GM18507 (cell line): ENCODE data around the gene PTPRN2.
"Not testable (repeated sequence)": the region's sequence is repeated elsewhere in the genome, so short reads cannot be mapped to it uniquely, and the experiment has no call there.

ENCODE experiments used
- DNase-seq: peaks from one replicate; pipeline ENCODE4 v3.0.0; 2011; ENCODE audit warnings: low read depth; ENCODE audit not compliant: insufficient read length; ENCODE audit errors: extremely low spot score
- FAIRE-seq: peaks from 2 replicates; lab custom pipeline; 2011; peaks lifted over from hg19 to GRCh38; lab: Jason Lieb, UNC

The PTPRN2 gene

DNA sequence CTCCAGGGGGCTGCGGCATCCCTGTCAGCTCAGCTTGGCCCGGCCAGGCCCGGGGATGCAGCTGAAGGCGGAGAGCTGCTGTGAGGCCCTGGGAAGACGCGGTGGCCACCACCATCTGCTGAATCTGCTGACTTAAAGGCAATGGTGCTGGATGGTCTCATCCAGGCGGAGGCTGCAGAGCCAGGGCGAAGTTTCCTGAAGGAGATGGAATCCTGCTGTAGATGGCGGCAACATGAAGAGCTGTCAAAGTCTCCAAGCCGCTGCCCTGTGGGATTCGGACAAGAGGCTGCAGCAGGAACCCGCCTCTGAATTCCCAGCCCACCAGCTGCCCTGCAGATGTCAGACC, 200.1 kb downstream of the PTPRN2 start:
- no peak for DNase-seq
- FAIRE-seq, result no peak

DNA sequence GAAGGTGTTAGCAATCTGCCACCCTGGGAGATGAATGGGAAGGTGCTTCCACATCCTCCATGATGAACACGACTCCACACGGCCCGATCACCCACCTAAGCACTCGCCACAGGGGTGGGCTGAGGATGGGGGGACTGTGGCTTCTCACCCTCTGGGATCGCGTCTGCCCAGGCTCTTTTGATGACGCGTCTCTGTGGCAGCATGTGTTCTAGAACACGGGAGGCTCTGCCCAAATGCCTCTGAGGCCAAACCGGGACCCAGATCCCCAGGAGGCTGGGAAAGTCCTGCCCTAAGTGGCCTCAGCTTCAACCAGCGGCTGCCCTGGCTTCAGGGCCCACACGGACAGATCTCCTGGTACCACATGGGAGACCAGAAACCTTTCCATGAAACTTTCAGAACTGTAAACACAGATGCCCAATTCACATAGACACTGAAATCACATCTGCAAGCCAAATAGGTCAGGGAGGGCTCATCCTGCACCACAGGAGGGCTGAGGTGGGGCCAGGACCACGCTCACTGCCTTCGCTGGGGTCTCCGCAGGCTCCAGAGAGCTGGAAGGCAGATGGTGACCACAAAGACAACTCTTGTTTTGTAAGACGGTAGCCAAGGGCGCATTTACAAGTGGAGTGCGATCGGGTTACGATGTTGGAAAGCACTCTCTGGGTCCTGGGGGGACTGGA, 200.6 kb downstream of the PTPRN2 start:
- DNase-seq (no peak), FAIRE-seq (no peak)

DNA sequence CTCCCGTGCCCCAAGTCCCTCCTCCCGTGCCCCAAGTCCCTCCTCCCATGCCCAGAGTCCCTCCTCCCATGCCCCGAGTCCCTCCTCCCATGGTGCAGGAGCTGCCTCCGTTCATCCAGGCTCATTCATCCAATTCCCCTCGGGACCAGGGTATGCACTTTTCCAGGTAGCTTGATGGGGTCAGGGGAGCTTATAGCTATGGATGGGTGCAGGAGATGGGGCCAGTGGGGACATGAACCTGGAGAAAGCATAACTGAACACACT, 201.3 kb downstream of the PTPRN2 start:
- FAIRE-seq, result no peak
- no peak for DNase-seq

DNA sequence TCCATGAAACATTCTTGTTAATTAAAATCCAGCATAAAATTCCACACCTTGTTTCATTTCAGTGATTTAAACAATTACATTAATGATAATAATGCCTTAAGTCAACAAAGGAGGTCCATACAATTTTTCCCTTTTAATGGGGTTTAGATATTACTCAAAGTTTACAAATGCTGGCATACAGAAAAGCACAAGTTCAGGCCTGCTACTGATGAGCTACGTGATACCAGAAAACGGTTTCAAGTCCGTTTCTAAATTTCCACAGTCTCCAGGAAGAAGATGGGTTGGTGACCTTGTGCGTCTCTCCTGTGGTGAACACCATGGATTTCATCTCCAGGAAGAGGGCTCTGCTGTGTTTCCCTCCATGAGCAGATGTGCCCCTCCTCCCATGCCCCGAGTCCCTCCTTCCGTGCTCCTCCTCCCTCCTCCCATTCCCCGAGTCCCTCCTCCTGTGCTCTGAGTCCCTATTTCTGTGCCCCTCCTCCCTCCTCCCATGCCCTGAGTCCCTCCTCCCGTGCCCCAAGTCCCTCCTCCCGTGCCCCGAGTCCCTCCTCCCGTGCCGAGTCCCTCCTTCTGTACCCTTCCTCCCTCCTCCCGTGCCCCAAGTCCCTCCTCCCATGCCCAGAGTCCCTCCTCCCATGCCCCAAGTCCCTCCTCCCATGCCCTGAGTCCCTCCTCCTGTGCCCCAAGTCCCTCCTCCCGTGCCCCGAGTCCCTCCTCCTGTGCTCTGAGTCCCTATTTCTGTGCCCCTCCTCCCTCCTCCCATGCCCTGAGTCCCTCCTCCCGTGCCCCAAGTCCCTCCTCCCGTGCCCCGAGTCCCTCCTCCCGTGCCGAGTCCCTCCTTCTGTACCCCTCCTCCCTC, 201.9 kb downstream of the PTPRN2 start:
- FAIRE-seq, DNase-seq: not testable (repeated sequence)

DNA sequence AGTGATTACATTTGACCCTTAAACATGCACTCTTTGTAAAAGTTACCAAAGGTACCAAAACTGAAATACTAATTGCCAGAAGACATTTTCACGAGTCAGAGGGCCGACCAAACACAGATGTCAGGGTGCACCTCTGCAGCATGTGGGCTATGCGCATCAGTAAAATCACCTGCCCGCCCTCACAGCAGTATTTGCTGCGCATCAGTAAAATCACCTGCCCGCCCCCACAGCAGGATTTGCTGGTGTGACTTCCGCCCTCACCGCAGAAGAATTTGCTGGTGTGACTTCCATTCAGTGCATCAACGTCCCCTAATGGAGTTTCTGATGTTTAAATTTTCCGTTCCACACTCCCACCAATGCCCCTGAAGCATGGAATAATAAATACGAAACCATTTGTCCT, 202.9 kb downstream of the PTPRN2 start:
- DNase-seq, result no peak

DNA sequence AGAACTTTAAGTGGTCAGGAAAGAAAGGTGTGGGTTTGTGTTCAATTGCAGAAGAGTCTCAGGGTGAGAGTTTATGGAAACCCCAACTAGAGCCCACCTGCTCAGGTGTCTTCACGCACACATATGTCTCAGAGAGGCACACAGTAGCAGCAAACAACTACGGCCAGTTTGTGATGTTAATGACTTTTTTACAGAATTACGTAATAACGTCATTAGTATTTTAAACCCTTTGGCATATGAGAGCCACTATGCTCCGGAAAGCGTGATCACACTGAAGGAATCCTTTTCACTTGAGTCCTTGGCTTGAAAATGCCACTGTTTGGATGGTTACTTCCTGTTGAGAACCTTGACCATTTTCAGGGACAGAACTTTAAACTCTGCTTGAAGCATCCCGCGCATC, 204.0 kb downstream of the PTPRN2 start:
- FAIRE-seq (no peak), DNase-seq (no peak)

More for the DNA sequence above, 202.9 kb downstream of the PTPRN2 start:
- FAIRE-seq, result no peak

DNA sequence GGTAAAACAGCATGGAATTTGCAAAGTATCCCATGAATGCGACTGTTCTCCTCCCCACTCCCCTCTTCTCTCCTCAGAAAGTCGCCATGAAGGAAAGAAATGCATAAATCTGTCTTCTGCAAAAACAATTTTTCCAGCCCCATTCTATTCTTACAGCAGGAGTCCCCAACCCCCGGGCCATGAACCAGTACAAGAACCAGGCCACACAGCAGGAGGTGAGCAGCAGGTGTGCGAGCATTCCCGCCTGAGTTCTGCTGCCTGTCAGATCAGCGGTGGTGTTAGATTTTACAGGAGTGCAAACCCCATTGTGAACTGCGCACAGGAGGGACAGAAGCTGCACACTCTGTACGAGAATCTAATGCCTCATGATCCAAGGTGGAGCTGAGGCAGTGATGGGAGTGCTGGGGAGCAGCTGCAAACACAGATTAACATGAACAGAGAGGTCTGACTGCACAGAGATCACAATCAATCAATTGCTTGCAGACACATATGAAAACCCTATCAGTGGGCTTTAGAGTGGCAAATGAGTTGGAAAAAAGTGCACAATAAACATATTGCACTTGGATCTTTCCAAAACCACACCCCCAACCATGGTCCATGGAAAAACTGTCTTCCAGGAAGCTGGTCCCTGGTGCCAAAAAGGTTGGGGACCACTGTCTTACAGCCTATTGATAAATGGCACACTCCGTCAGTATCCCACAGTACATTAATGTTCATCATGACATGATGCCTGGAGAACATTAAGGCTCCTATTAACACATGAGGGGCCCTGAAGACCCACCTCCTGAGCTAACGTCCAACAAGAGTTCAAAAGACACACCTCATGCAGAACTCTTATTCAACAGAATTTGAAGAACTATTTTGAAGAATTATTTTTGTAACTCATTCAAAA, 205.0 kb downstream of the PTPRN2 start:
- no peak for DNase-seq
- no peak for FAIRE-seq

DNA sequence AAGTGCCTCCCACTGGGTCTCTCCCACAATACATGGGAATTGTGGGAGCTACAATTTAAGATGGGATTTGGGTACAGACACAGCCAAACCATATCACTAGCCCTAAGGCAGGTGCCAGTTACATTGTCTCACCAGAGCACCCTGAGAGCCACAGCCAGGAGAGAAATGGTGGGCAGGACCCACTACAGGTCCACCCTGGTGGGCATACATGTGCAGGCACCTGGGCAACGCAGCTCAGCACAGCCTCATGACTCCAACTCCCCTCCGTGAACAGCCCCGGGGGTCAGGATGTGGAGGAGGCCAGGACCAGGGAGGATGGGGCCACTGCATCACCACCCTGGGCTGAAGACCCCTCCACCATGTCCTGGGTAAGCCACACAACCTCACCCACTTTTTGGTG, 205.7 kb downstream of the PTPRN2 start:
- DNase-seq (no peak), FAIRE-seq (no peak)

DNA sequence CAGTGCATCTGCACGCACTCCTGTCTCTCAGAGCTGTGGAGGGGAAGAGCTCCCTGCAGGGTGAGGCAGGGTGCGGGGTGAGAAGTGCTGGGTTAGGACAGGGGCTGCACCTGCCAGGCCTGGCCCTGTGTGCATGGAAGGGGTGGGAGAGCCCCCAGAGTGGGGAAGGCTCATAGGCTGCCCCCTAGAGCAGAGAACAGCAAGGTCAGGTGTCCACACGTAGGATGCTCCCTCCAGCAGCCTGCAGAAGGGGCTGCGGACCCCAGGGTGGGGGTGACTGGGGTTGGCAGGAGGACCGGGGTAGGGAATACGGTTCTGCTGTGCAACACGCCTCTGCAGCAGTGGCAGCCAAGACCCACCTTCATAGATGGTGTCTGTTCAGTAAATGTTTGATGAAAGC, 208.6 kb downstream of the PTPRN2 start:
- no peak for FAIRE-seq

DNA sequence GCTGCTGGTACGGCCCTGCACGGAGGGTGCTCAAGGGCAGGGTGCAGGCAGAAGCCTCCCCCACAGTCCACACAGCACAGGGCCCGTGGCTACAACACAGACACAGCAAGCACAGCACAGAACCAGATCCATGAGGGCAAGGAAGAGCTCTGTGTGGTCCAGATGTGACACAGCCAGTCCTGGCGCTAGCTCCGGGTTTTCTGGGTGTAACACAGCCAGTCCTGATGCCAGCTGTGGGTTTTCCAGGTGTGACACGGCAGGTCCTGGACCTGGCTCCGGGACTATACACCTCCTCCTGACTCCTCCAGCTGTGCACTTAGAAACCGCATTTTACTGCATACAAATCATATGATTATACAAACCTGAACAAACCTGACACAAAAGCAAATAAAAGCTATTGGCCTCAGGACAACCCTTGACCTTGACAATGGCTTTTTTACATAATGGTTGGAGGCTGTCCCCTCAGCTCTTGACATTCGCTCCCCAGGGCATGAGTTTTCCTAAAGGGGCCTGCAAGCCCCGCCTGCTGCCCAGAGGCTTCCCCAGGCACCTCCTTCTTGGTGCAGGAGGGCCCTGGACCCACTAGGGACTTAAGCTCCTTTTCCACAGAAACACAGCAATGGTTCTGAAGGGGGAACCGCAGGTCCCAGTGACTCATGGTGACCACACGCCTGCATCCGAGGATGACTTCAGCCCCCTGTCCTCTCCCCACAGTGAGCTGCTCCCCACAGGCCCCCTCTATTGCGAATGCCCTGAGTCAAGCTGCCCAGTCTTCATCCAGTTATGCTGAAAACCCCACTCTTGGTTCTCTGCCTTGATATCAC, 209.6 kb downstream of the PTPRN2 start:
- DNase-seq (no peak), FAIRE-seq (no peak)

More for the DNA sequence above, 208.6 kb downstream of the PTPRN2 start:
- DNase-seq, result no peak

DNA sequence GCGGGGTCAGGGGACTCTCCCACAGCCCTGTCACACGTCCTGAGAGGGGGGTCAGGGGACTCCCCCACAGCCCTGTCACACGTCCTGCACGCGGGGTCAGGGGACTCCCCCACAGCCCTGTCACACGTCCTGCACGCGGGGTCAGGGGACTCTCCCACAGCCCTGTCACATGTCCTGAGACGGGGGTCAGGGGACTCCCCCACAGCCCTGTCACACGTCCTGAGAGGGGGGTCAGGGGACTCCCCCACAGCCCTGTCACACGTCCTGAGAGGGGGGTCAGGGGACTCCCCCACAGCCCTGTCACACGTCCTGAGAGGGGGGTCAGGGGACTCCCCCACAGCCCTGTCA, 210.8 kb downstream of the PTPRN2 start:
- FAIRE-seq, DNase-seq: not testable (repeated sequence)

DNA sequence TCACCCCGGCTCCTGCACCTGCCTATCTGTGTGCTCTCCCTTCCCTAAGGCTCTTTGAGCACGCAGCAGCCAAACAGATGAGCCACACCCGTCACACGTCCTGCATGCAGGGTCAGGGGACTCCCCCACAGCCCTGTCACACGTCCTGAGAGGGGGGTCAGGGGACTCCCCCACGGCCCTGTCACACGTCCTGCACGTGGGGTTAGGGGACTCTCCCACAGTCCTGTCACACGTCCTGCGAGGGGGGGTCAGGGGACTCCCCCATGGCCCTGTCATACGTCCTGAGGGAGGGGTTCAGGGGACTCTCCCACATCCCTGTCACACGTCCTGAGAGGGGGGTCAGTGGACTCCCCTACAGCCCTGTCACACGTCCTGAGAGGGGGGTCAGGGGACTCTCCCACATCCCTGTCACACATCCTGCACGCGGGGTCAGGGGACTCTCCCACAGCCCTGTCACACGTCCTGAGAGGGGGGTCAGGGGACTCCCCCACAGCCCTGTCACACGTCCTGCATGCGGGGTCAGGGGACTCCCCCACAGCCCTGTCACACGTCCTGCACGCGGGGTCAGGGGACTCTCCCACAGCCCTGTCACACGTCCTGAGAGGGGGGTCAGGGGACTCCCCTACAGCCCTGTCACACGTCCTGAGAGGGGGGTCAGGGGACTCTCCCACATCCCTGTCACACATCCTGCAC, 211.3 kb downstream of the PTPRN2 start:
- not testable (repeated sequence) for FAIRE-seq, DNase-seq

DNA sequence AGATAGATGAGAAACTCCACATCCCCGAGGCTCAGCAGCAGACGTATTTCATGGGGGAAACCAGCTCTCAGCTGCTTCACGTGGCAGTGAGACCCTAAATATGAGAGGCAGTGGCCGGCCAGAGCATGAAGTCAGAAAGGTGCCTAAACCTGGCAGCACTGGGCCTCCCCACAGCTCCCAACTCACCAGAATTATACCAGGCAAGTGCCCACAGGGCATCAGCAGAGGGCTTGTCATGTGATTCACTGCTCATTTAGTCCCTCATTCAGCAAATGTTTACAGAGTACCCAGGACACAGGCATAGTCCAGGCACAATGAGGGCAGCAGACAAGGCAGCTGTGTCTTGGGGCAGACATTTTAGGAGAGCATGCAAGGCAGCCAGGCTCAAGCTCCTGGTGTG, 212.6 kb downstream of the PTPRN2 start:
- DNase-seq (no peak), FAIRE-seq (no peak)

DNA sequence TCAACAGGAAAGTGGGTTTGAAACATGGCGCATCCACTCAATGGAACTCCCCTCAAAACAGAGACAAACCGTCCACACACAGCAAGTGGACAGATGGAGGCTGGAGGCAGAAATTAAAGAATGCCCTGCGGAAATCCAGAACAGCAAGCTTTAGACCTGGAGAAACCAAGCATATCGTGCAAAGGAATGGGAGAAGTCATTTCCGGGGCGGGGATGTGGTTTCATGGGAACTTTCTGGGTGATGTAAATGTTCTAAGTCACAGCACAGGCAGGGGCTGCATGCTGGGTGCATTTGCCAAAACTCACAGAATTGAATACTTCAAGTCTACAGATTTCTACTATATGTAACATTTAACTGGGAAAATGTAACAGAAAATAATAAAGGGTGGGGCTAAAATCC, 213.0 kb downstream of the PTPRN2 start:
- FAIRE-seq (no peak), DNase-seq (no peak)

DNA sequence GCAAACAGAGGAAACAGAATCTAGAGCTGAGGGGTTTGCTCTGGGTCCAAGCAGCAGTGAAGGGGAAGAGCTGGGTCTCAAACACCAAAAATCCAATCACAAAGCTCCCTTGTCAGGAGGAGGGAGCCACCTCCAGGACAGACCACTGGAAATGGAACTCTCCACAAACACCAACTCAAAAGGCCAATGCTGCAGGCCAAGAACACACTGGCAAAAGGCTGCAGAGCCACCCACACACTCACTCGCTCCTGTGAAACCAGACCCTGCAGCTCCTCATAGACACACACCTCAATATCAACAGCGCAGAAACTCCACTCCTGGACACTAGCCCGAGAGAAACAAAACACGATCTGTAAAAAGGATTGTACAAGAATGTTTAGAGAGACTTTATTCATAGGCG, 213.5 kb downstream of the PTPRN2 start:
- DNase-seq (no peak), FAIRE-seq (no peak)

DNA sequence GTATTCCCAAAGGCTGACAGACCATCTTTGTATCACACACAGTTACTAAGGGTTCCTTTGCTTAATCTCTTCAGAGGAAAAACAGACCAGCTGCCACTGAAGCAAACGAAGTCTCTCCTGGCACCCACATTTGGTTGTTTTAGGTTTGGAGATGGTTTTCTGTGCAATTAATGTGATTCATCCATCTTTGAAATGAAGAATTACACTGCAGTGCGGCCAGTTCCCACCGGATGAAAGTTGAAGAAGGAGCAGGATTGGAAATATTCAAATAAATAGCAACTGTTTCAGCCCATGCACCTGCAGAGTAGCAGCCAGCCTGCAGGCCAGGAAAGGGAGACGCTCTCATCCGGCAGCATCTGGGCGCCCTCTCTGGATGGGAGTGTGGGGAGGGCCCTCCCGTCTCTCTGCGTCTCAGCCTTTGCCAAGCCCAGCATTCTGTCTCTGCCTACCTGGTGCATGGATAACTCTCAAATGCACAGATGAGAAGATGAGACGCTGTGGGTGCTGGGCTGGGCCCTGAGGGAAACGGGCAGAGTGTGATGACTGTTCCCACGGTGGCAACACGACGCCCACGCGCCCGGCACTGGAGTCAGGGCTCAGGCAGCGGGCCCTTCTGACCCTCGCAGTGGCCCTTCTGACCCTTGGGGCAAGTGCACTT, 214.0 kb downstream of the PTPRN2 start:
- DNase-seq, result no peak
- no peak for FAIRE-seq

DNA sequence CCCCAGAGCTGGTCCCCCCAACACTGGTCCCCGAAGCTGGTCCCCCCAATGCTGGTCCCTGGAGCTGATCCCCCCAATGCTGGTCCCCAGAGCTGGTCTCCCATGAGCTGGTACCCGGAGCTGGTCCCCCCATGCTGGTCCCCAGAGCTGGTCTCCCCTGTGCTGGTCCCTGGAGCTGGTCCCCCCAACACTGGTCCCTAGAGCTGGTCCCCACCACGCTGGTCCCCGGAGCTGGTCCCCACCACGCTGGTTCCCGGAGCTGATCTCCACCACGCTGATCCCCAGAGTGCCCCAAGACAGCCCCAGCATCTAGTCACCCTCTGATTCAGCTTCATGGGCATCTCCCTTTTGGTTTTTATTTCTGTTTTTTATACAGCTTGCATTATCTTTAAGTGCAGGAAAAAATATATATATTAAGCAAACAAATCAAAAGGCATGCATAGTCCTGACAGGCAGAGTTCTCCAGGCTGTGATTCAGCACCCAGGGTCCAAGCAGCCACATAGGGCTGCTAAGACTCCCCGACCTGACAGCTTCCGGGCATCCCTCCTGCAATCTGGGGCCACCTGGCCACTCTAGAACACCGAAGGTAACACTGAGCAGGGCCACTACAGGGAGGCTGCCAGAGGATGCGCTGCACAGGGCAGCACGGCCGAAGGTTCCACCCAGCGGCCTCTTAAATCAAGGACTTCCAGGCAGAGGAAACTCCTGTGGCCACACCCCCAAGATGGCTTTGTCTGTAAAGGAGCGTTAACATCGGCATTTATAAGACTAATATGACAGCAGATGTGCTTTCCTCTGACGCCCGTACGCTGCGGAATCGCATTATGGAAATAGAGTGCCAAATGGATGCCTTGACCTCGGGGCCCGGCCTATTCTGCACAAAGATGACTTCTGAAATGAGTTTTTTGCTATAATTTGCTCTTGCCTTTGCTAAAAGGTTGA, 215.0 kb downstream of the PTPRN2 start:
- DNase-seq, result no peak
- no peak for FAIRE-seq

DNA sequence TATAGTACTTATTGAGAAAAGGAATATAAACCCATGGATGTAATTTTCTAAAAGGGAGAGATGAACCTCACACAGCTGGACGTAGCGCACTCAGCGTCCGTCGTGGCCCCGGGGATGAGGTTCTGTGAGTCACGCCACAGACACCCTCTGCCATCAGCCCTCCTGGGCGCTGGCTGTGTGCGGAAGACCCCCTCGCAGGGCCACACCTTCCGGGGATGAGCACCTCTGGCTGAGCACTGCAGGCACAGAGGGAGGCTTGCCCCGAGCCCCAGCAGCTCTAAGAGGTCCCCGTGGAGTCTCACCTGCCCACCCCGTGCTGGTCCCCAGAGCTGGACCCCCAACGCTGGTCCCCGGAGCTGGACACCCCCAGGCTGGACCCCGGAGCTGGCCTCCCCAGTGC, 215.8 kb downstream of the PTPRN2 start:
- no peak for FAIRE-seq
- DNase-seq, result no peak
